ENCODE results near the gene RAB40C. TPM values are rescaled to one million over a fixed set of nuclear protein-coding genes. Genes with fewer than 3 reads are reported as not detected.

Gene RAB40C
- total and polyA plus RNA-seq, 9 of the 15 experiments (the other 6 are each of a cell fraction or from before 2014, with no cell fraction given) = 0.17 to 23.4 (median 8.7) TPM

DNA sequence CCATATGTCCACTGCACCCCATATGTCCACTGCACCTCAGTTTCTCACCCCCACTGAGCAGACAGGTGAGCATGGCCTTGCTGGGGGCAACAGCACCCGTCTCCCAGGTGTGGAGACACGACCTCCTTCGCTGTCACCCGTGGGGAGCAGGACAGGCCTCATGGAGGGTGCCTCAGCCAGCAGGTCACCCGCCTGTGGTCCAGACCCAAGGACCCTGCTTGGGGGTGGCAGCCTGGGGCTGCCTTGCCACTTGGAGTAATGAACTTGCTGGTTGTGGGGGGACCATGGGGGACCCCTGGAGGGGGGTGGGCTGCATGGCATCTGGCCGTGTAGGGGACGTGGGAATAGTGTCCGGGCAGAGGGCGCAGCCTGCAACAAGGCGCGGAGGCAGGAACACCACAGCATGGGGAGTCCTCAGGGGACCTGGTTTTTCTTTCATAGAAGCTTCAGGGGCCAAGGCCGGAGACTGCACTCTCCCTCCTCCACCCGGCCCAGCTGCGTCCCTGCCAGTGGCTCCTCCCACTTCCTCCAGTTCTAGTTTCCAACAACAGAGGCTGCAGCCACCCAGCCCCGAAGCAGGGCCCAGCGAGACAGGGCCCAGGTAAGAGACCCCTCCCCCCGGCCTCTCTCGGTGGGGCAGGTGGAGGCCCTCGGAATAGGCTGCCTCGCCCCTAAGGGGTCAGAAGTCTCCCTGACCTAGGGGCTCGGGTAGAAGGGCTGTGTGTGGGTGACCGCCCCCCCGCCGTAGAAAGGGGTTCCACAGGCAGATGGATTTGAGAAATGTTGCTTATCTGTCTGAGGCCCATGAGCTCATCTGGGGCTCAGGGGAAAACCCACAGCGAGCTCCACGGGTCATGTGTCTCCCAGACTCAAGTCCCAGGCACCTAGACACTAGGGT, 23.1 kb upstream of the RAB40C start, which contains the start of gene NHLRC4 (continued):
- peak; percentile 83; the same call in 1 of the 2 replicates for TF ChIP-seq FOXP1 (CRISPR knock-in tag; IDR thresholded peaks at IDR 0.05)
- TF ChIP-seq, protein P1, sequence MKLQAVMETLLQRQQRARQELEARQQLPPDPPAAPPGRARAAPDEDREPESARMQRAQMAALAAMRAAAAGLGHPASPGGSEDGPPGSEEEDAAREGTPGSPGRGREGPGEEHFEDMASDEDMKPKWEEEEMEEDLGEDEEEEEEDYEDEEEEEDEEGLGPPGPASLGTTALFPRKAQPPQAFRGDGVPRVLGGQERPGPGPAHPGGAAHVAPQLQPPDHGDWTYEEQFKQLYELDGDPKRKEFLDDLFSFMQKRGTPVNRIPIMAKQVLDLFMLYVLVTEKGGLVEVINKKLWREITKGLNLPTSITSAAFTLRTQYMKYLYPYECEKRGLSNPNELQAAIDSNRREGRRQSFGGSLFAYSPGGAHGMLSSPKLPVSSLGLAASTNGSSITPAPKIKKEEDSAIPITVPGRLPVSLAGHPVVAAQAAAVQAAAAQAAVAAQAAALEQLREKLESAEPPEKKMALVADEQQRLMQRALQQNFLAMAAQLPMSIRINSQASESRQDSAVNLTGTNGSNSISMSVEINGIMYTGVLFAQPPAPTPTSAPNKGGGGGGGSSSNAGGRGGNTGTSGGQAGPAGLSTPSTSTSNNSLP (IDR thresholded peaks at IDR 0.05; ENCODE audit: borderline replicate concordance, low read depth, low read length) = no peak
- no peak for TF ChIP-seq PURB (CRISPR knock-in tag; IDR thresholded peaks at IDR 0.05; ENCODE audit: low read depth)
- peak; percentile 65 for TF ChIP-seq KDM5B (IDR thresholded peaks at IDR 0.05; ENCODE audit: insufficient replicate concordance, low read depth, low read length)
- TF ChIP-seq ZNF740 (CRISPR knock-in tag; IDR thresholded peaks at IDR 0.05) = peak; percentile 86
- no peak; a peak in 1 of 4 replicates for TF ChIP-seq ZNF740 (tag; IDR thresholded peaks at IDR 0.05)
- TF ChIP-seq HMG20B (CRISPR knock-in tag; IDR thresholded peaks at IDR 0.05) = no peak
- TF ChIP-seq ZFP36 (IDR thresholded peaks at IDR 0.05; ENCODE audit: low read depth, low read length, partially characterized antibody) = no peak
- TF ChIP-seq, protein P2, sequence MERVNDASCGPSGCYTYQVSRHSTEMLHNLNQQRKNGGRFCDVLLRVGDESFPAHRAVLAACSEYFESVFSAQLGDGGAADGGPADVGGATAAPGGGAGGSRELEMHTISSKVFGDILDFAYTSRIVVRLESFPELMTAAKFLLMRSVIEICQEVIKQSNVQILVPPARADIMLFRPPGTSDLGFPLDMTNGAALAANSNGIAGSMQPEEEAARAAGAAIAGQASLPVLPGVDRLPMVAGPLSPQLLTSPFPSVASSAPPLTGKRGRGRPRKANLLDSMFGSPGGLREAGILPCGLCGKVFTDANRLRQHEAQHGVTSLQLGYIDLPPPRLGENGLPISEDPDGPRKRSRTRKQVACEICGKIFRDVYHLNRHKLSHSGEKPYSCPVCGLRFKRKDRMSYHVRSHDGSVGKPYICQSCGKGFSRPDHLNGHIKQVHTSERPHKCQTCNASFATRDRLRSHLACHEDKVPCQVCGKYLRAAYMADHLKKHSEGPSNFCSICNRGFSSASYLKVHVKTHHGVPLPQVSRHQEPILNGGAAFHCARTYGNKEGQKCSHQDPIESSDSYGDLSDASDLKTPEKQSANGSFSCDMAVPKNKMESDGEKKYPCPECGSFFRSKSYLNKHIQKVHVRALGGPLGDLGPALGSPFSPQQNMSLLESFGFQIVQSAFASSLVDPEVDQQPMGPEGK (CRISPR knock-in tag; IDR thresholded peaks at IDR 0.05; ENCODE audit: borderline replicate concordance) = peak; percentile 60; the same call in 1 of the 2 replicates
- peak; percentile 86 for TF ChIP-seq MTA3 (IDR thresholded peaks at IDR 0.05; ENCODE audit: borderline replicate concordance)
- TF ChIP-seq TRIM28 (IDR thresholded peaks at IDR 0.05) = 0 out of 2 replicates have a peak, but pooled peaks have one; percentile 69
- TF ChIP-seq MXD1 (CRISPR knock-in tag; IDR thresholded peaks at IDR 0.05; ENCODE audit: borderline replicate concordance, poor library complexity, severe bottlenecking) = no peak
